GM20000 (cell line): ENCODE data around the gene VPREB3.

Experiments used
- DNase-seq: peaks from one replicate; pipeline ENCODE4 v3.0.0; 2012; ENCODE audit warnings: low spot score
- TF ChIP-seq, protein P1 (sequence below): IDR thresholded peaks from 2 replicates; pipeline ENCODE4 v1.5.1; 2012; ENCODE audit warnings: mild to moderate bottlenecking, control low read depth; ENCODE audit errors: extremely low read depth, missing control alignments

Gene VPREB3

DNA sequence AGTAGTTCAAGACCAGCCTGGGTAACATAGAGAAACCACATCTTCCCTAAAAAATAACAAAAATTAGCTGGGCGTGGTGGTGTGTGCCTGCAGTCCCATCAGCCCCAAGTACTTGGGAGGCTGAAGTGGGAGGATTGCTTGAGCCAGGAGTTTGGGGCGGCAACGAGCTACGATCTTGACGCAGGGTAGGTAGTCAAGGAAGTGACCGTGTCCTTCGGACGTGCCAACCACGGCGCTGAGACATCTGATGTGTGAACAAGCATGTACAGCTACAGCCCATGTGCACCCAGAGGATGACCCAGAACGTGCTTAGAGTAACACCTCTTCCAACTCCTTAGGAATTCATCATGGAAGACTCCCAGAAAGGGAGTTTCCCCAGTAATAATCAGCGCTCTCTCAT is 42.0 kb downstream of the VPREB3 start:
- DNase-seq = no peak
- TF ChIP-seq, protein P1, sequence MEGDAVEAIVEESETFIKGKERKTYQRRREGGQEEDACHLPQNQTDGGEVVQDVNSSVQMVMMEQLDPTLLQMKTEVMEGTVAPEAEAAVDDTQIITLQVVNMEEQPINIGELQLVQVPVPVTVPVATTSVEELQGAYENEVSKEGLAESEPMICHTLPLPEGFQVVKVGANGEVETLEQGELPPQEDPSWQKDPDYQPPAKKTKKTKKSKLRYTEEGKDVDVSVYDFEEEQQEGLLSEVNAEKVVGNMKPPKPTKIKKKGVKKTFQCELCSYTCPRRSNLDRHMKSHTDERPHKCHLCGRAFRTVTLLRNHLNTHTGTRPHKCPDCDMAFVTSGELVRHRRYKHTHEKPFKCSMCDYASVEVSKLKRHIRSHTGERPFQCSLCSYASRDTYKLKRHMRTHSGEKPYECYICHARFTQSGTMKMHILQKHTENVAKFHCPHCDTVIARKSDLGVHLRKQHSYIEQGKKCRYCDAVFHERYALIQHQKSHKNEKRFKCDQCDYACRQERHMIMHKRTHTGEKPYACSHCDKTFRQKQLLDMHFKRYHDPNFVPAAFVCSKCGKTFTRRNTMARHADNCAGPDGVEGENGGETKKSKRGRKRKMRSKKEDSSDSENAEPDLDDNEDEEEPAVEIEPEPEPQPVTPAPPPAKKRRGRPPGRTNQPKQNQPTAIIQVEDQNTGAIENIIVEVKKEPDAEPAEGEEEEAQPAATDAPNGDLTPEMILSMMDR = no peak

DNA sequence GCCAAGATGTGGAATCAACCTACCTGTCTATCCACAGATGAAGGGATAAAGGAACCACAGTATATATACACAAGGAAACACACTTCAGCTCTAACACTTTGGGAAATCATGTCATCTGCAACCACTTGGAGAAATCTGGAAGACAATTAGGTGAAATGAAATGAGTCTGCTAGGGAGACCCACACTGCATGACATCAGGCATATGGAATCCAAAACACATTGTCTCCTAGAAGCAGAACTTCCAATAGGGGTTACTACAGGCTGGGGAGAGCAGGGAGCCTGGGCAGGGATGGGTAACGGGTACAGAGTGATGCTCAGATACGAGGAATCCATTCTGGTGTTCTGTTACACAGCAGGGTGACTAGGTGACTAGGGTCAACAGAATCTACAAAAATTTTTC is 45.1 kb downstream of the VPREB3 start:
- no peak for DNase-seq

DNA sequence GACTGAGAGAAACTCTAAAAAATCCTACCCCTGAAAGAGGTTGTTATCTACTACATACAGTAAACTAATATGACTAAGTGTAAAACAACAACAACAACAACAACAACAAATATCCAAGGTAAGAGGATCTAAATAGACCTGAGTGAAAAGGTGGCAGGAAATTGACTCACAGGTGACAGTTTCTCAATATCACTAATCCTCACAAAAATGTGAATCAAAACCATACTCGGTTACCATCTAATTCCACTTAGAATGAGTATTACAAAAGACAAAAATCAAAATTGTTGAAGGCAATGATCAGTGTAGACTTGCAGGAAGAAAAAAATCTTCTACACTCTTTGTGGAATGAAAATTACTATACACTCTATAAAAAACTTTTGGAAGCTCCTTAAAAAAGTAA is 46.0 kb downstream of the VPREB3 start:
- DNase-seq = no peak
- TF ChIP-seq, protein P1 = no peak

More for the DNA sequence above, 45.1 kb downstream of the VPREB3 start:
- TF ChIP-seq, protein P1 = no peak

DNA sequence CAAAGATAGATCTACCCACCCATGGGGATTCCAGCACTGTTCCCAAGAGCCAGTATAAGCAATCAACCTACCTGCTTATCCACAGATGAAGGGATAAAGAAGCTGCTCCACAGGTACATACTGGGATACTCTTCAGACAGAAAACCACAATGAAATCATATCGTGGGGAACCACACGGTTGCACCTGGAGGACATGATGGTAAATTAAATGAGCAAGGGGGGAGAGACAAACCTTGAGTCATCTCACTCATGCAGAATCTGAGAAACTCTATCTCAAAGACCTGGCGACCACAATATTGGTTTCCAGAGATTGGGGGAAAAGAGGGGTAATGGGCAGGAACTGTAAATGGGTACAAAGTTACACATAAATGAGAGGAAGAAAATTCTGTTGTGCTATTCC is 48.9 kb downstream of the VPREB3 start:
- DNase-seq = no peak
- TF ChIP-seq, protein P1 = no peak

DNA sequence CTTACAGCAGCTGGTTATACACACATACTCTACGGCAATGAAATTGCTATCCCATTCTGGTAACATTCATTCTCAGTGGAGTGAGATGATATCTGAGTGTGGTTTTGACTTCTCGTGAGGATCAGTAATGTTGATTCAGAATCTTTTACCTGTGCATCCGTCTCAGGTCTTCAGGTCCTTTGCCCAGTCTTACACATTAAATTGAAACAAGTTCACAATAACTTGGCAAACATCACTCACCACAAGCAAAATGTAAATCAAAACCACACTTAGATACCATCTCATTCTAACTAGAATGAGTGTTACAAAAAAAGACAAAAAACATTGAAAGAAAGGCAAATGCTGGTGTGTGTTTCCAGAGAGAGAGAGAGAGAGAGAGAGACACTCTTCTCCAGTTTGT is 49.4 kb downstream of the VPREB3 start:
- TF ChIP-seq, protein P1 = no peak
- no peak for DNase-seq

DNA sequence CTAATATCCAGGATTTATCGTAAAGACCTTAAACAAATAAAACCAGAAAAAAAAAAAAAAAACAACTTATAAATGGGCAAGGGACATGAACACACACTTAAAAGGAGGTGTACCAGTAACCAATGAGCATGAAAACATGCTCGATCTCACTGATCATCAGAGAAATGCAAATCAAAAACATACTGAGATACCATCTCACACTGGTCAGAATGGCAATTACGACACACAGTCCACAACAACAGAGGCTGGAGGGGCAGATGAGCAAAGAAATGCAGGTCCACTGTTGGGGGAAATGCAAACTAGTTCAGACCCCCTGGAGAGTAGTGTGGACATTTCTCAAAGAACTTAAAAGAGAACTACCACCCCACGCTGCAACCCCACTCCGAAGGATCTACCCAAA is 50.2 kb downstream of the VPREB3 start:
- no peak for DNase-seq
- TF ChIP-seq, protein P1 = no peak
